HG02798 (cell line): Measurements from ENCODE around the gene PCDHGB7.
"Not testable (repeated sequence)": the region's sequence is repeated elsewhere in the genome, so short reads cannot be mapped to it uniquely, and the experiment has no call there.

Experiments used
- ATAC-seq: cut with Tn5 transposase; IDR thresholded peaks from one replicate; pipeline ENCODE4 v1.9.1; 2021; ENCODE audit warnings: mild to moderate bottlenecking; ENCODE audit not compliant: unreplicated experiment, poor library complexity

PCDHGB7 gene

GRCh38 chr5:141422742-141423291 lies 5.3 kb downstream of the PCDHGB7 start:
- no peak for ATAC-seq

GRCh38 chr5:141427783-141428426 lies 10.4 kb downstream of the PCDHGB7 start:
- no peak for ATAC-seq

GRCh38 chr5:141430332-141431113 lies 13.0 kb downstream of the PCDHGB7 start, which contains the start of gene PCDHGA12:
Gene PCDHGA12, plus strand, starts transcription at chr5:141430507. Its CDS starts 253 bp downstream, at chr5:141430760.
- peak; percentile 77 for ATAC-seq

GRCh38 chr5:141431286-141431685 lies 13.8 kb downstream of the PCDHGB7 start:
- ATAC-seq: peak; percentile 50

- ATAC-seq: not testable (repeated sequence)
These were observed 14.8 kb downstream of the PCDHGB7 start for GRCh38 chr5:141432308-141432707.

- not testable (repeated sequence) for ATAC-seq
These were observed 15.2 kb downstream of the PCDHGB7 start for GRCh38 chr5:141432726-141433125.

GRCh38 chr5:141434006-141434405 lies 16.5 kb downstream of the PCDHGB7 start:
- ATAC-seq: no peak

- no peak for ATAC-seq
These were observed 19.7 kb downstream of the PCDHGB7 start for GRCh38 chr5:141437221-141437620.

- no peak for ATAC-seq
These were observed 22.1 kb downstream of the PCDHGB7 start for GRCh38 chr5:141439411-141440141.

GRCh38 chr5:141440341-141440740 lies 22.9 kb downstream of the PCDHGB7 start:
- ATAC-seq: no peak

- no peak for ATAC-seq
These were observed 24.2 kb downstream of the PCDHGB7 start for GRCh38 chr5:141441571-141442170.

GRCh38 chr5:141465351-141465750 lies 47.9 kb downstream of the PCDHGB7 start:
- ATAC-seq: no peak
